ENCODE measurements around the gene GRPEL1.

- TF ChIP-seq CTCF (IDR thresholded peaks at IDR 0.05) = no peak
- no peak for TF ChIP-seq EZH2 (IDR thresholded peaks at IDR 0.05)
- TF ChIP-seq EZH2phosphoT487 (IDR thresholded peaks at IDR 0.05) = no peak
These were observed 28.4 kb upstream of the GRPEL1 start for GRCh38 chr4:7096236-7096635.
